ENCODE measurements around the gene IL32.
A peak's percentile ranks its signal among the peaks of the same experiment; 100 is the strongest.

Gene IL32

GRCh38 chr16:3094289-3095027 lies 29.0 kb downstream of the IL32 start:
- peak; percentile 32 to 45 for DNase-seq

- DNase-seq = no peak
Observed at GRCh38 chr16:3095869-3096268, 30.4 kb downstream of the IL32 start.

GRCh38 chr16:3096362-3096761 lies 30.9 kb downstream of the IL32 start:
- DNase-seq = no peak

GRCh38 chr16:3097266-3097665 lies 31.8 kb downstream of the IL32 start:
- no peak for DNase-seq

GRCh38 chr16:3098459-3099394 lies 33.3 kb downstream of the IL32 start, which contains the start of gene ZSCAN10:
Gene ZSCAN10 (minus strand): TSS chr16:3099294. CDS start chr16:3092937, 6,357 bp downstream.
- DNase-seq = no peak

GRCh38 chr16:3099395-3099731 lies 33.9 kb downstream of the IL32 start:
- DNase-seq = no peak

- peak; percentile 94 to 99 for DNase-seq
Observed at GRCh38 chr16:3099732-3100499, 34.5 kb downstream of the IL32 start.

GRCh38 chr16:3101018-3101840 lies 35.8 kb downstream of the IL32 start:
- DNase-seq = no peak

GRCh38 chr16:3101841-3102470 lies 36.5 kb downstream of the IL32 start:
- DNase-seq = peak; percentile 49 to 77

- DNase-seq = peak; percentile 94 to 98
Observed at GRCh38 chr16:3106205-3106928, 40.9 kb downstream of the IL32 start.

- peak; percentile 83 to 88 for DNase-seq
Observed at GRCh38 chr16:3112058-3112880, 46.8 kb downstream of the IL32 start, which contains the start of gene ZNF205. Gene ZNF205 (plus strand): TSS chr16:3112586. CDS start chr16:3113431, 845 bp downstream.

- DNase-seq = no peak
Observed at GRCh38 chr16:3112881-3113574, 47.6 kb downstream of the IL32 start.

- no peak for DNase-seq
Observed at GRCh38 chr16:3113765-3114479, 48.5 kb downstream of the IL32 start.

GRCh38 chr16:3115003-3115402 lies 49.6 kb downstream of the IL32 start:
- DNase-seq = no peak

- no peak for DNase-seq
Observed at GRCh38 chr16:3115561-3115960, 50.1 kb downstream of the IL32 start.

GRCh38 chr16:3118204-3118790 lies 52.9 kb downstream of the IL32 start:
- DNase-seq = no peak

- DNase-seq = no peak
Observed at GRCh38 chr16:3118846-3119245, 53.4 kb downstream of the IL32 start.

Measured in NCI-H187 (cell line).